Hepatocyte (in vitro differentiated cells): ENCODE results near the gene KIAA0513. TPM values are rescaled to one million over a fixed set of nuclear protein-coding genes. Genes with fewer than 3 reads are reported as not detected.

Experiments used
- DNase-seq: peaks from one replicate; pipeline ENCODE4 v3.0.0-alpha.2; 2016; ENCODE audit warnings: low spot score
- H2AFZ ChIP-seq: fragments of 200-600 bp; sonication (generic); 2 replicates; pipeline ENCODE4 v1.6.0; 2016; ENCODE audit warnings: antibody characterized with exemption, mild to moderate bottlenecking
- H3K27ac ChIP-seq: fragments of 200-600 bp; sonication (generic); 2 replicates; pipeline ENCODE4 v1.5.1; 2016; ENCODE audit warnings: mild to moderate bottlenecking
- H3K27me3 ChIP-seq: fragments of 200-600 bp; sonication (generic); 2 replicates; pipeline ENCODE4 v1.6.1; 2016
- H3K36me3 ChIP-seq: fragments of 200-600 bp; sonication (generic); replicated peaks from 2 replicates; pipeline ENCODE4 v1.5.1; 2016; ENCODE audit warnings: low read depth; ENCODE audit not compliant: insufficient read depth
- H3K4me1 ChIP-seq: fragments of 200-600 bp; sonication (generic); 2 replicates; pipeline ENCODE4 v1.5.1; 2016; ENCODE audit warnings: mild to moderate bottlenecking, moderate library complexity; ENCODE audit not compliant: insufficient read depth
- H3K4me2 ChIP-seq: fragments of 200-600 bp; sonication (generic); 2 replicates; pipeline ENCODE4 v1.6.0; 2016
- H3K4me3 ChIP-seq: fragments of 200-600 bp; sonication (generic); 2 replicates; pipeline ENCODE4 v1.5.1; 2016; ENCODE audit warnings: mild to moderate bottlenecking
- H3K79me2 ChIP-seq: fragments of 200-600 bp; sonication (generic); 2 replicates; pipeline ENCODE4 v1.6.0; 2017; ENCODE audit warnings: mild to moderate bottlenecking
- H3K9me2 ChIP-seq: fragments of 200-600 bp; sonication (generic); replicated peaks from 2 replicates; pipeline ENCODE4 v1.6.0; 2017; ENCODE audit warnings: mild to moderate bottlenecking; ENCODE audit not compliant: insufficient read depth
- H3K9me3 ChIP-seq: fragments of 200-600 bp; sonication (generic); 2 replicates; pipeline ENCODE4 v1.5.1; 2016; ENCODE audit warnings: low read depth, mild to moderate bottlenecking
- H4K20me1 ChIP-seq: fragments of 200-600 bp; sonication (generic); 2 replicates; pipeline ENCODE4 v1.6.0; 2016; ENCODE audit warnings: mild to moderate bottlenecking; ENCODE audit not compliant: insufficient read depth, poor library complexity, severe bottlenecking
- EZH2 ChIP-seq: fragments of 200-600 bp; sonication (generic); IDR thresholded peaks from 2 replicates; pipeline ENCODE4 v1.6.1; 2016; ENCODE audit warnings: antibody characterized with exemption, mild to moderate bottlenecking, borderline replicate concordance
- EZH2phosphoT487 ChIP-seq: fragments of 200-600 bp; sonication (generic); IDR thresholded peaks from one replicate; pipeline ENCODE4 v1.6.1; 2018; ENCODE audit warnings: antibody characterized with exemption, mild to moderate bottlenecking, low read depth, moderate library complexity; ENCODE audit not compliant: unreplicated experiment, severe bottlenecking
- WGBS: methylation state at CpG from one replicate; pipeline ENCODE4 v1.1.6; 2016; ENCODE audit warnings: low lambda C conversion rate; ENCODE audit errors: missing lambda C conversion rate; 5-methylcytosine and 5-hydroxymethylcytosine counted together
- polyA plus RNA-seq: library from polyadenylated mRNA; unstranded; fragments of >200 nt; fragmentation: Nextera tagmentation; extraction: Ambion mirVana; gene quantifications from 2 replicates; pipeline ENCODE4 v1.2.1, GENCODE V29; 2016
- total RNA-seq: library from RNA; depleted of rRNA; stranded (reverse); fragments of >200 nt; gene quantifications from 2 replicates; pipeline ENCODE4 v1.2.3, GENCODE V29; 2014
- TF ChIP-seq, protein P1 (sequence below): fragments of 200-600 bp; sonication (generic); IDR thresholded peaks from 2 replicates; pipeline ENCODE4 v1.5.1; 2016; ENCODE audit warnings: antibody characterized with exemption, mild to moderate bottlenecking; ENCODE audit not compliant: poor library complexity

The KIAA0513 gene
- total and polyA plus RNA-seq, 2 experiments from 2014 or later: 10.1 to 14.9 TPM

DNA sequence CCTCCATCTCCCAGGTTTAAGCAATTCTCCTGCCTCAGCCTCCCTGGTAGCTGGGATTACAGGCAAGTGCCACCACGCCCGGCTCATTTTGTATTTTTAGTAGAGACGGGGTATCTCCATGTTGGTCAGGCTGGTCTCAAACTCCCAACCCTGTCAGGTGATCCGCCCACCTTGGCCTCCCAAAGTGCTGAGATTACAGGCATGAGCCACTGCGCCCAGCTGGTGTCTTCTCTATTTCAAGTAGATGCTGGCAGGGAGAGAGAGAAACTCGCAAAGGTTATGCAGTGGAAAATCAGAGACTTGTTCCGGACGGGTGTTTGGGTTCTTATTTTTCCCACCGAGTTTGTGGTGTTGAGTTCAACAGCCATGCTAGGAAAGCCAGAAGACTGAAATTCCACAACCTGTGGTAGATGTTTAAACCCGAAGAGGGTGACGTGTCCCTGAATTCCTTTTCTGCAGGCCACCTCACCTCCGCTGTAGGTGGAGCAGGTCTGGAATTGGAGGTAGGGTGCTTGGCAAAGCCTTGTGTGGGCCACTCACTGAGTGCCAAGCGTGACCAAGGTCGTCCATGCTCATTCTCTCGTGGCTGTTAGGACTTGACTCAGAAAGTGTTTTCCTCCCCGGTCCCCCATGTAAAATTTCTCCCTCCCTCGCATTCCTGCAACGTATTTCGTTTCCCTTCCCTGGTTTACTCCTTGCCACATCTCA, 8.9 kb upstream of the KIAA0513 start:
- Histone ChIP-seq H3K36me3 (no peaks in the 10 kb centered on the region), H2AFZ (no peak overlapping the region), H3K79me2 (no peaks in the 10 kb centered on the region), H3K4me2 (no peak overlapping the region), H3K9me3 (no peaks in the 10 kb centered on the region), H3K27ac (no peak overlapping the region), H3K4me1 (peaks cover 14% of the 10 kb centered on the region), H3K4me3 (no peak overlapping the region), H3K9me2 (no peaks in the 10 kb centered on the region), H3K27me3 (no peaks in the 10 kb centered on the region), H4K20me1 (no peaks in the 10 kb centered on the region)
- TF ChIP-seq EZH2 (no peak), EZH2phosphoT487 (no peak)
- WGBS: 89% methylated on average over 19 of the region's 19 CpGs
- no peak for DNase-seq

DNA sequence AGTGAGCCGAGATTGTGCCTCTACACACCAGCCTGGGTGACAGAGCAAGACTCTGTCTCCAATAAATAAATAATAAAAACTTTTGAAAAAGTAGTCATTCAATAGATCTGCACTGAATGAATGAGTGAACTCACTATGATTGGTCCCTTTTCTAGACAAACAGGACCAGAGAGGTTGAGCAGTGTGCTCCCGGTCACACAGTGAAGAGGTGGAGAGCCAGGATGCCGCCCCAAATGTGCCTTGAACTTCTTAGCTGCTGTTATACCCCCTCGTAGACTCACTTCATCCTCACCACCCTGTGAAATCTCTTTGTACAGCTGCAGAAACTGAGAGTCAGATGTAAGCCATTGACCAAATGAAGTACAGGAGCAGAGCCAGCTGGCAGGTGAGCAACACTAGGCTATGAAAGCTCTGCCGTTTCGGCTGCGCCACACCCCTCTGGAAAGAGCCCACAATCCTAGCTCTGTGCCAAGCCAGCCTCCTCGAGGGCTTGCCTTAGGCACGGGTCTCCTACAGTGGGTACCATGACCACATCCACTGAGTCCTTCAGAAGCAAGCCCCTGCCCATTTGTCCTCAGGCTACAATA, 7.8 kb upstream of the KIAA0513 start:
- no peaks in the 10 kb centered on the region for H3K36me3 ChIP-seq
- WGBS: 92% methylated on average over 9 of the region's 9 CpGs
- DNase-seq: no peak
- no peaks in the 10 kb centered on the region for H3K79me2 ChIP-seq
- no peak for TF ChIP-seq EZH2phosphoT487
- no peak for TF ChIP-seq EZH2
- TF ChIP-seq, protein P1, sequence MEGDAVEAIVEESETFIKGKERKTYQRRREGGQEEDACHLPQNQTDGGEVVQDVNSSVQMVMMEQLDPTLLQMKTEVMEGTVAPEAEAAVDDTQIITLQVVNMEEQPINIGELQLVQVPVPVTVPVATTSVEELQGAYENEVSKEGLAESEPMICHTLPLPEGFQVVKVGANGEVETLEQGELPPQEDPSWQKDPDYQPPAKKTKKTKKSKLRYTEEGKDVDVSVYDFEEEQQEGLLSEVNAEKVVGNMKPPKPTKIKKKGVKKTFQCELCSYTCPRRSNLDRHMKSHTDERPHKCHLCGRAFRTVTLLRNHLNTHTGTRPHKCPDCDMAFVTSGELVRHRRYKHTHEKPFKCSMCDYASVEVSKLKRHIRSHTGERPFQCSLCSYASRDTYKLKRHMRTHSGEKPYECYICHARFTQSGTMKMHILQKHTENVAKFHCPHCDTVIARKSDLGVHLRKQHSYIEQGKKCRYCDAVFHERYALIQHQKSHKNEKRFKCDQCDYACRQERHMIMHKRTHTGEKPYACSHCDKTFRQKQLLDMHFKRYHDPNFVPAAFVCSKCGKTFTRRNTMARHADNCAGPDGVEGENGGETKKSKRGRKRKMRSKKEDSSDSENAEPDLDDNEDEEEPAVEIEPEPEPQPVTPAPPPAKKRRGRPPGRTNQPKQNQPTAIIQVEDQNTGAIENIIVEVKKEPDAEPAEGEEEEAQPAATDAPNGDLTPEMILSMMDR: no peak
- H3K9me3 ChIP-seq: no peaks in the 10 kb centered on the region
- H3K4me2 ChIP-seq: no peak overlapping the region
- H4K20me1 ChIP-seq: no peaks in the 10 kb centered on the region
- H3K27me3 ChIP-seq: no peaks in the 10 kb centered on the region
- no peak overlapping the region for H3K4me3 ChIP-seq
- peaks cover 9% of the 10 kb centered on the region for H3K4me1 ChIP-seq
- H3K9me2 ChIP-seq: no peaks in the 10 kb centered on the region
- H3K27ac ChIP-seq: no peak overlapping the region
- H2AFZ ChIP-seq: no peak overlapping the region

DNA sequence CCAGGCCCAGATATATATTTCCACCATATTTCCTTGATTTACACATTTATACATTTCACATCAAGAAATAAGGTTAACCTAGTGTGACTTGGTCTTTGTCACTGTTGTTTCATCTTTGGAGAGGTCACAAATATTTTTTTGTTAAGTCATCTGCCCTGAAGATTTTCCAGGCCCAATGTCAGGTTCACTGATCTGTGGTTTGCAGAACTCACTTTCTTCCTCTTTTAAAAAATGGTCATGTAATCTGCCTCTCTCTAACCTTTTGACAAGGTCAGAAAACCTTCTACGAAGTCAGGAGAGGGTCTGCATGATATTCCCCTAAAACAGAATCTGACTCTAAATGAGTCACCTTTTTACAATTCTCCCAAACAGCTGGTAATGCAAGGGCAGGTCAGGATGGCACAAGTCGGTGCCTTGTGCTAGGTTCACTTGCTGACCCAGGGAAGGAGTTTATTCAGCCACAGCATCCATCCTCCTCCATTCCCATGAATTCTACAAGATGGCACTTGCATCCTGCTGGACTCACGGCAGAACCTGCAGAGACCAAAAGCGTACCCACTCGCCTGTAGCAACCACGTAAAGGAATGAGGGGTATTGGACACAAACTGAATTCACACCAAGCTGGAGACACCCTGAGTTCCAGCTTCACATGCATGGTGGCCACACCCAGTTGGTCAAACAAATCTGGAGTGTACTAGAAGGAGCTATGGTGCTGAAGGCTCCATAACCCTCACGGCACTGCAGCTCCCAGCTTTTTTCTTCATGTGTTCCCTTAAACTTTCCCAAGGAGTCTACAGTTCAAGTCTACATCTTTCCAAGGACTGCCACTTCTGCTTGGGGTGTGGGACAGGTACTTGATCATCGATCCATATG, 1.6 kb upstream of the KIAA0513 start:
- no peak overlapping the region for H3K4me3 ChIP-seq
- no peaks in the 10 kb centered on the region for H3K9me2 ChIP-seq
- peak overlapping the region; percentile 81 for H3K27ac ChIP-seq
- 88% methylated on average over 8 of the region's 8 CpGs for WGBS
- H3K4me2 ChIP-seq: peak overlapping the region; percentile 80
- DNase-seq: no peak
- H3K36me3 ChIP-seq: no peaks in the 10 kb centered on the region
- H4K20me1 ChIP-seq: no peaks in the 10 kb centered on the region
- peaks cover 16% of the 10 kb centered on the region for H3K79me2 ChIP-seq
- H2AFZ ChIP-seq: no peak overlapping the region
- peaks cover 25% of the 10 kb centered on the region for H3K4me1 ChIP-seq
- no peaks in the 10 kb centered on the region for H3K9me3 ChIP-seq
- no peak for TF ChIP-seq EZH2phosphoT487
- no peak for TF ChIP-seq EZH2
- H3K27me3 ChIP-seq: no peaks in the 10 kb centered on the region

- Histone ChIP-seq H3K4me2 (peak overlapping the region; percentile 80), H4K20me1 (no peaks in the 10 kb centered on the region), H3K9me3 (no peaks in the 10 kb centered on the region), H3K9me2 (no peaks in the 10 kb centered on the region), H3K27me3 (no peaks in the 10 kb centered on the region), H3K36me3 (no peaks in the 10 kb centered on the region), H2AFZ (no peak overlapping the region), H3K4me3 (peak overlapping the region; percentile 58), H3K79me2 (peaks cover 23% of the 10 kb centered on the region), H3K4me1 (peaks cover 25% of the 10 kb centered on the region), H3K27ac (peak overlapping the region; percentile 81)
- WGBS: 61% methylated on average over 4 of the region's 4 CpGs
- no peak for DNase-seq
- TF ChIP-seq EZH2phosphoT487: no peak
- TF ChIP-seq, protein P1: no peak
- no peak for TF ChIP-seq EZH2
Observed at GRCh38 chr16:85026703-85027102, 892 bp upstream of the KIAA0513 start.
